GM18502 (cell line): ENCODE measurements around the gene TNFRSF13B.
"Not testable (repeated sequence)": the region's sequence is repeated elsewhere in the genome, so short reads cannot be mapped to it uniquely, and the experiment has no call there.

Experiments used
- ATAC-seq: cut with Tn5 transposase; IDR thresholded peaks from one replicate; pipeline ENCODE4 v1.9.1; 2021; ENCODE audit warnings: mild to moderate bottlenecking; ENCODE audit not compliant: unreplicated experiment, poor library complexity

Gene TNFRSF13B

DNA sequence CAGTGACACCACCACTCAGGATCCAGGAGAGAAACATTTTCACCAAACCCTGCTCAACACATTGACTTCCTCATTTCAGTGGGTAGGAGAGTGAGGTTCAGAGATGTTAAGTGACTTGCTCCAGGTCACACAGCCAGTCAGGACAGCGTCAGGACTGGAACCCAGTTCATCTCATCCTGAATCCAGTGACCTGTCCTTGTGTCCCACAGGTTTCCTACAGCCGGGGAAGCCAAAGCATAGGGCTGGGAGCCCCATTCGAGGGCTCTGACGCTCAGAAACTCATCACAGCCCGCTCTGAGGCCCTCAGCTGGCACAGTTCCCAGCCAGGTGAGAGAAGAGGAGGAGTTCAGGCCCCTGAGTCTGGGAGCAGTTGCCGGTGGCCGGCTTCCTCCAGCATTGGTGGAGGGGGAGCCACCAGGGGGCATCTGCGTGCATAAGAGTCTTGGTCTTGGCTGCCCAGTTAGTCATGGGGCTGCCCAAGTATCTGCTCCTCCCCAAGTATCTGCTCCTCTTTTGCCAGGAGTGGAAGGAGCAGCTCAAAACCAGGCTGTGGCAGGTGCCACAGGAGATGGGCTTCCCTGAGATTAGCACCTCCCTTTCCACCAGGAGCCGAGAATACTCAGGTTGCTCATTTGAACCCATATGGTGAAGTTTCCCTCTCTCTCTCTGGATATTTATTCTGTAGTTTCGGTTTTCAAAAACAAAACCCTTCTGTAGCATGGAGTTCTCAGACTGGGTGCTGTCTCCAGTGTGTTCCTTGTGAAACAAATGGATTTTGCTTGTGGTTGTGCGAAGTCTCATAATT is 56.0 kb downstream of the TNFRSF13B start:
- peak; percentile 59 for ATAC-seq

DNA sequence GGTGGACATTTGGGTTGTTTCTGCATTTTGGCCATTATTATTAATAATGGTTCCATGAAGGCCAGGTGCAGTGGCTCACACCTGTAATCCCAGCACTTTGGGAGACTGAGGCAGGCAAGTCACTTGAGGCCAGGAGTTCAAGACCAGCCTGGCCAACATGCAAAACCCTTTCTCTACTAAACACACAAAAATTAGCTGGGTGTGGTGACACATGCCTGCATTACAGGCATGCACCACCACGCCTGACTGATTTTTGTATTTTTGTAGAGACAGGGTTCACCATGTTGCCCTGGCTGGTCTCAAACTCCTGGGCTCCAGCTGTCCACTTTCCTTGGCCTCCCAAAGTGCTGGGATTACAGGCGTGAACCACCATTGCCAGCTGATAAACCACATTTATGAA is 58.5 kb downstream of the TNFRSF13B start:
- no peak for ATAC-seq

DNA sequence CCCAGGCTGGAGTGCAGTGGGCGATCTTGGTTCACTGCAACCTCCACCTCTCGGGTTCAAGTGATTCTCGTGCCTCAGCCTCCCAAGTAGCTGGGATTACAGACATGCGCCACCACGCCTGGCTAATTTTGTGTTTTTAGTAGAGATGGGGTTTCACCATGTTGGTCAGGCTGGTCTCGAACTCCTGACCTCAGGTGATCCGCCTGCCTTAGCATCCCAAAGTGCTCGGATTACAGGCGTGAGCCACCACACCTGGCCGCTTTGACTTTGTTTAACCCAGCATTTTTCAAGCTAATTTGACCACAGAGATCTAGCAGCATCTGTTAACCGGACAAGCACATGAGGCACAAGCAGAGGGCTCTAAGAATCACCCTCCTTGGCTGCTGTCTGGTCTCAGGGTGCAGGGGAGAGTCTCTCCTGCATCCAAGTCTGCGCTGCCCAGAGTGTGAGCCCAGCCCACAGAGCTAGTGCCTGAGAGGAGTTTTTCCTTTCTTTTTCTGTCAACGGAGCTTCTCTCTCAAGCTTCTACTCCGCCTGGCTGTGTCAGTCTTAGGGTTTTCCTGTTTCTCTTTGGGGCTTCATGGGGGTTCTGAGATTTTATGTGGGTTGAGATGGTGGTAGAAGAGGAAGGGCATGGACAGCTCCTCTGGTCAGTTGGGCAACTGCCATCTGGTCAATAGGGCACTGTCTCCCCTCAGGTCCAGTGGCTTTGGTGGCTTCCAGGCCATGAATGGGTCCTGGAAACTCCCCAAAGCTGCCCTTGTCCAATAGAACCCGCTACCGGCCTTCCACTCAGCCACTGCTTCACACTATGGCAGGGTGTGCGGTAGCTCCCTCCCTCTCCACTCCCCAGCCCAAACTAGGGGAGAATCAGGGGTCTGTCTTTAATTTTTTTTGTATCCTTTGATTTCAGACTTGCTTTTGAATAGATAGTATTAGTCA is 59.6 kb downstream of the TNFRSF13B start:
- no peak for ATAC-seq

DNA sequence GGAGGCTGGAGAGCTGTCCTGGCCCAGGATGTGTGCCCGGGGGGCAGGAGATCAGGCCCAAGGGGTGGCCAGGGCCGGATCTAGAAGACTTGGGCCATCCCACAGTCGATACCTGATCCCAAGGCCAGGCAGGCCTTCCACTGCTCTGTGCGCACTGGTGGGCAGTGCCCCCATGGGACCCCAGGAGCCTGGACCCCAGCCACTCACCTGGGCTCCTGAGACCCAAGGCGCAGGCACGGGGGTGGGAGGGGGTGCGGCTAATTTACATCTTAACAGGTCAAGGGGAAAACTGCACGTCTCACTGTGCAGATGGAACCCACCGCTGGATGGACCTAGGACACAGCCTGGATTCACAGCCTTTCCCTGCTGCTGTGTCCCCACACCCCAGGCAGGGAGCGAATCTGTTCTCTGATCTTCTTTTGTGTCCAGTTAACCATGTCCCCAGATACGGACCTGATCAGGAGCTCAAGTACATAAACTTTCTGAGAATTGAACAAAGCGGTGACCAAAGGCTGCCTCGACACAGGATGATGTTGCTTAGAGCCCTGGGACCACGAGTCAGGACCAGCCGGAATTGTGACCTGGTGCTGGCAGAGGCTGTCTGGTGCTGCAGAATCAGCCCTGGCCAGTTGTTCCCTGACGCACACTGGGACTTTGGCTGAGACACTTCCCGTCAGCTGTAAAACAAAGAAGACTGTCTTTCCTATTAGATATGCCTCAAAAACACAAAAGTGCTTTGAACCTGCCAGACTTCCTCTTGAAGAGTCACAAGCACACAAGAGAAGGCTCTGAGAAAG is 60.6 kb downstream of the TNFRSF13B start:
- no peak for ATAC-seq

DNA sequence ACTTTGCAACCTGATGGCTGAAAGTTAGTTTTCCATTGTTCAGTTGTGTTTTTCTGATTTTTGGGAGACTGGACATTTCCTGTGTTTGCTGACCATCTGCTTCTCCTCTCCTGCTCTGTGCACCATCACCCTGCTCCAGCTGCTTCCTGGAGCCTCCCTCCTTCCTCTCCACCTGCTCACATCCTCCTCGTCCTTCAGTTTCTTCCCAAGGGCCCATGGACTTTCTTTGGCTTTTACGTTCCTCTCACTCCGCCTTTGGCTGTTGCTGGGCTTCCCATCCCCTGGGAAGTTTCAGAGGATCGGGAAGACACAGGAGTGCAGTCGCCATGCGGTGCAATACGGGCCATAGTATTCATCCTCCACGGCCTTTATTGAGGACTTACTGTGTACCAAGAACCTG is 61.6 kb downstream of the TNFRSF13B start:
- no peak for ATAC-seq

DNA sequence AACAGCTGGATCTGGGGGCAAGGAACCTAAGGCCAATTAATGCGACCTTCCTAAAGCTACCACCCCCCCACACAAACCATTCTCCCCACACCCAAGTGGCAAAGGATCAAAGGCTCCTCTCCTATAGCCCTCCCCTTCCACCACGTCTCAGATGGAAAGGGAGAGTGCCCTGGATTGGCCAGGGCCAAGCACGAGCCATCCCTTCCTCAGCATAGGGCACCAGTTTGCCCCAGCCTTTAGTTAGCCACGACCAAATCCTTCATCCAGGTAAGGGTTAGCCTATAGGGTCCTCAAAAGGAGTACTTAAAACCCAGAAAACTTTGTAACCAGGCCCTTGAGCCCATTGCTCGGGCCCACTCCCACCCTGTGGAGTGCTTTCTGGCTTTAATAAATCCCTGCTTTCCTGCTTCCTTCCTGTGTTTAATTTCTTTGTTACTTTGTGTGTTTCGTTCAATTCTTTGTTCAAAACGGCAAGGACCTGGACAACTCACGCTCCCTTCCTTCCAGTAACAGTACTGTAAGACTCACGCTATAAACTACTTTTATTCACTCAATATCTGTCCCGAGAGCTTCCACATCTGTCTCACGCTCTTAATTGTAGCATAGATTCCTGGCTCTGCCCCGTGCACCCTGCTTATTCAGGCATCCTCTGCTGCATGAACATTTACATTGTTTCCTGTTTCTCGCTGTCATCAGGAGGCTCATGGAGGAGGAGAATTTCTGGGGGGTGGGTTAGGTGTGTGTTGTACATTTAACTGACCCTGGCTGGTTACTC is 62.3 kb downstream of the TNFRSF13B start:
- no peak for ATAC-seq

DNA sequence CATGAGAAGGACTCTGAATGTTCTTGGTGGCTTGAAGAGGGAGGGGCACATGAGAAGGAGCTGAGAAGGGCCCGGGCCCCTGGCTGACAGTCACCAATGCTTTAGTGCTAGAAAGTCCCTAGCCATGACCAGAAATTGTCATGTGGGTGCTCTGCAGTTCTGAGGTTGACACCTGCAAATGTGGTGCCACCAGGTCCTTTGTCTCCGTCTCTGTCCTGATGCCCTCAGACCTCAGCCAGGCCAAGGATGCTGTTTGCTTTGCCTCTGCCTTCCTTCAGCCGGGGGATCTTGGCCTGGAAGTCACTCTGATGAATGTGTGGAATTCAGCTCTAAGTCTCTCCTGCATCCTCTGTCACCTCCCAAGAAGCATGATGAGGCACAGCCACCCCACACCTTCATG is 63.6 kb downstream of the TNFRSF13B start:
- ATAC-seq = no peak

DNA sequence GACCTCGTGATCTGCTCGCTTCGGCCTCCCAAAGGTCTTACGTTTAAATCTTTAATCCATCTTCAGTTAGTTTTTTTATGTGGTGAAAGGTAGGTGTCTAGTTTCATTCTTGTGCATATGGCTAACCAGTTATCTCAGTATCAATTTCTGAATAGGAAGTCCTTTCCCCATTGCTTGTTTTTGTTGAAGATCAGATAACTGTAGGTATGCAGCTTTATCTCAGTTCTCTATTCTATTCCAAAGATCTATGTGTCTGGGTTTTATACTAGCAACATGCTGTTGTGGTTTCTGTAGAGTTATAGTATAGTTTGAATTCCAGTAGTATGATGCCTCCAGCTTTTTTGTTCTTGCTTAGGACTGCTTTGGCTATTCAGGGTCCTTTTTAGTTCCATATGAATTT is 65.2 kb downstream of the TNFRSF13B start:
- no peak for ATAC-seq

DNA sequence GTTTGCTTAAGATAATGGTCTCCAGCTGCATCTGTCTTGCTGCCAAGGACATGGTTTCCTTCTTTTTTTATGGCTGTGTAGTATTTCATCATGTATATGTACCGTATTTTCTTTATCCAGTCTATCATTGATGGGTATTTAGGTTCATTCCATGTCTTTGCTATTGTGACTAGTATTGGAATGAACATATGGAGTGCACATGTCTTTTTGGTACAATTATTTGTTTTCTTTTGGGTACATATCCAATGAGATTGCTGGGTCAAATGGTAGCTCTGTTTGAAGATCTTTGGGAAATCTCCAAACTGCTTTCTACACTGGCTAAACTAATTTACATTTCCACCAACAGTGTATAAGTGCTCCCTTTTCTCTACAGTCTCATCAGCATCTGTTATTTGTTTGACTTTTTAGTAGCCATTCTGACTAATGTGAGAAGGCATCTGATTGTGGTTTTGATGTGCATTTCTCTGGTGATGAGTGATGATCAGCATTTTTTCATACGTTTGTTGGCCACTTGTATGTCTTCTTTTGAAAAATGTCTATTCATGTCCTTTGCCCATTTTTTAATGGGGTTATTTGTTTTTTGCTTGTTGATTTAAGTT is 66.2 kb downstream of the TNFRSF13B start:
- ATAC-seq = no peak

DNA sequence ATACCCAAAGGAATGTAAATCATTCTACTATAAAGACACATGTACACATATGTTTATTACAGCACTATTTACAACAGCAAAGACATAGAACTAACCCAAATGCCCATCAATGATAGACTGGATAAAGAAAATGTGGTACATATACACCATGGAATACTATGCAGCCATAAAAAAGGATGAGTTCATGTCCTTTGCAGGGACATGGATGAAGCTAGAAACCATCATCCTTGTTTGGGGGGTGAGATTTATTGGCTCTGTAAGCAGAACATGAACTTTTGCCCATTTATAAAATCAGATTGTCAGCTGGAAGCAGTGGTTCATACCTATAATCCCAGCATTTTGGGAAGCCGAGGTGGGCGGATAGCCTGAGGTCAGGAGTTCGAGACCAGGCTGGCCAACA is 68.8 kb downstream of the TNFRSF13B start:
- not testable (repeated sequence) for ATAC-seq

DNA sequence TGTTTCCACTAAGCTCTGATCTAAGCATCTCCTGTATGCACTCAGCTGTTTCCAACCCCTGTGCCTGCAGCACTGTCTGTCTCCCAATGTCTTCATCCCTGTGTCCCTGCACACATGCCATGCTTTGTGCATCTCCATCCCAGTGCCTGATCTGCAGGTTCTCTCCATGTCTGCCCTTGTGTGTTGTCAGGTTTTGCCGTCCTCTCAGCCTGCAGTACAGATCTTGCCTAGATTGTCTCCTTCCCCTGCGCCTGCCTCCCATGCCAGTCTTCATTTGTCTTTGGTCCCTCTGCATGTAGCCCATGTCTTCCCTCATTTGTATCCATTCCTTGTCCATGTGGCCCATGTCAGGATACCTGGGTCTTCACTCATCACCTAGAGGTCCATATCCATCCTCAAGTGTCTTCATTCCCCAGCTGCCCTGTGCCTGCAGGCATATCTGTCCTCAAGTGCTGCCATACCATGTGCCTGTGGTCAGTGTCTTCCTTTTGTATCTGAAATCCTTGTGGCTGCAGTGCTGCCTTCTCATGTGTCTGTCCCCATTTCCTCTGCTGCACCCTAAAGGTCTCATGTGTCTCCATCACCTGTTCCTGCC is 71.5 kb downstream of the TNFRSF13B start:
- ATAC-seq = no peak

DNA sequence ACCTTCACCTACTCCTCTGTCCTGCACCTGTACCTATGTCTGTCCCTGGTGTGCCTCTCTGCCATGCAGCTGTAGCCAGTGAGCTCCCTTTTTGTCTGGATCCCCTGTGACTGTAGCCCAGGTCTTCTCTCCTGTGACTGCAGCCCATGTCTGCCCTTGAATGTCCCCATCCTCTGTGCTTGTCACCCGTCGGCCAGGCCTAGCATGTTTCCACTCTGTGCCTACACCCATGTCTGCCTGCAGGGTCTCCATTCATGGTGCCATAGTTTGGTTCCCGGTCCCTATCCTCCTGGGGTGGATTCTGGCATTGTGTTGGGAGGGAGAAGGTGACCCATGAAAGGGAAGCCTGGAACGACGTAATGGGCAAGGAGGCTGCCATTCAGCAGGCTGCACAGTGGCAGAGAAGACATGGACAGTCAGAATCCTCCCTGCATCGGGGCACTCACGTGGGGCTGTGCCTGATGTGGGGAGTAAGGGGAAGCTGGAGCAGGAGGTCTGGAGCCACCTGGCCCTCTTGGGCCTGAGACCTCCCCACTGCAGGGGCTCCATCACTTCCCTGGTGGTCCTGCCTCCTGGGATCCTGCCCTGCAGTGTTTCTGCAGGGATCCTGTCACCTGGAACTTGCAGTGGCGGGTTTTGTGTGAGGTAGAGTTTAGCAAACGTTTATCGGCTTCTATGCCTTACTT is 74.6 kb downstream of the TNFRSF13B start:
- ATAC-seq = not testable (repeated sequence)

DNA sequence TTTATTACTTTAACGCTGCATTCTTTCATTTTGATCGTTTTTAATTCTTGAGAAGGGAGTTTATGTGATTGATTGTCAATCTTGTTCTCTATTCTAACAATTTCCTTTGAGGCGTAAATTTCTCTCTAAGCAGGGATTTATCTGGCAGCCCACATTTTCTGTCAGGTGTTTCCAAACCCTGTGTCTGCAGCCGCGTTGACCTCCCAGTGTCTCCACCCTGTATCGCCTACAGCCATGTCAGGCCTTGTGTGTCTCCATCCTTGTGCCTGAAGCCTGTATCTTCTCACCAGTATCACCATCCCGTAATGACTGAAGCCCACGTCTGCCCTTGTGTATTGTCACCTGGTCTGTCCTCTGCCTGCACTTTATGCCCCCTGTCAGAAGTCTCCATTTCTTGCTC is 75.7 kb downstream of the TNFRSF13B start:
- ATAC-seq = not testable (repeated sequence)

DNA sequence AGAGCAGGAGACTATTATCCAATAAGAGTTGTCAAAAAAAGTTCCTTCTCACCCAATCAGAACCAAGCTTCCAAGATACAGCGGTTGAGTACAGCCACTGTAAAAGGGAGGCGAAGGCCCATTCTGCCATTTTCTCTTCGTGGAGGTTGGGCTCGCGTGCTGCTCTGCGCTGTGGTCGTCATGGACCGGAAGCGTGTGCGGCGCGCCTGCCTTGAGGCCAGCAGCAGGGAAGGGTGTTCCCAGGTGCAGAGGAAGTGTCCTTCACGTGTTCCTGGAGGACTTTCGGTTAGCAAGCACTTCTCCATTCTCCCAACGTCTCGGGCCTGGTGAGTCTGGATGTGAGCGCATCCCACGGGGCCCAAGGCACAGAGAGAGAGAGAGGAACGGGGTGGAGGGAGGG is 78.4 kb downstream of the TNFRSF13B start:
- ATAC-seq = not testable (repeated sequence)

DNA sequence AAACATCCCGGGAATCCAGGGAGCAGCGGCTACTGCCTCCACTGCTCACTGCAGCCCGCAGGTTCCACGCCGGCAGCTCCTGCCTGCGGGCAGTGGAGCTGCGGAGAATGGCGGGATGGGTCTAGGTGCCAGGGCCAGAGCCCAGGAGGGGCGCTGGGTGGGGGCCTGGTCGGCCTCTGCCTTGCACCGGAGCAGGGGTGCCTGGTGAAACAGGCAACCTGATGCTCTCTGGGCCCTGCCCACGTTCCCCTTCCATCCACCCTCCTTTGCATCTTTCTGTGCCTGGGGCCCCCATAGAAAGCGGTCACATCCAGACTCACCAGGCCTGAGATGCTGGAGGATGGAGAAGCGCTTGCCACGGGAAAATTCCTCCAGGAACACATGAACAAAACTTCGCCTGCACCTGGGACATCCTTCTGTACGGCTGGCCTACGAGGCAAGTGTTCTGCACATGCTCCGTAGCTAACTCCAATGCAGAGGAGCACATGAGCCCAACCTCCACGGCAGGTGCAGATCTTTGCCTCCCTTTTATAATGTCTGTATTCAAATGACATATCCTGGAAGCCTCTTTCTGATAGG is 79.0 kb downstream of the TNFRSF13B start:
- ATAC-seq = not testable (repeated sequence)

DNA sequence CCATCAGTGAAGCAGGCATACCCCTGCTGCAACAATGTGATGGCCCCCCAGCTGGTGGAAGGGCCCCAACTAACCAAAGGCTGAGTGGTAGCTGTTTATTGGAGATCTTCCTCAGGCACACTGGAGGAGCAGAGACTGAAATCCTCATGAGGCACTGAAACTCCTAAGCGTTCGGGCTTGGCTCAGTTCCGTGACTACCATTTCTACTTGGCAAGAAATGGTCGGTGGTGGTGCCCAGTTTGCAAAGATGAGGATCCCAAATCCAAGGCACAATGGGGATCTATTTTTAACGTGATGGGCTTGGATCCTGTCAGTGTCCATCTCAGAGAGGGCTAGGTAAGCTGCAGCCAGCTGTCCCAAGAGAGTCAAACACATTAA is 82.8 kb downstream of the TNFRSF13B start:
- ATAC-seq = no peak
